NK-92 (cell line): ENCODE results near the gene PPP1R13B.

Experiments used
- DNase-seq: peaks from one replicate; lab custom pipeline; 2025; ENCODE audit not compliant: unreplicated experiment; lab: John Stamatoyannopoulos, UW

PPP1R13B gene

DNA sequence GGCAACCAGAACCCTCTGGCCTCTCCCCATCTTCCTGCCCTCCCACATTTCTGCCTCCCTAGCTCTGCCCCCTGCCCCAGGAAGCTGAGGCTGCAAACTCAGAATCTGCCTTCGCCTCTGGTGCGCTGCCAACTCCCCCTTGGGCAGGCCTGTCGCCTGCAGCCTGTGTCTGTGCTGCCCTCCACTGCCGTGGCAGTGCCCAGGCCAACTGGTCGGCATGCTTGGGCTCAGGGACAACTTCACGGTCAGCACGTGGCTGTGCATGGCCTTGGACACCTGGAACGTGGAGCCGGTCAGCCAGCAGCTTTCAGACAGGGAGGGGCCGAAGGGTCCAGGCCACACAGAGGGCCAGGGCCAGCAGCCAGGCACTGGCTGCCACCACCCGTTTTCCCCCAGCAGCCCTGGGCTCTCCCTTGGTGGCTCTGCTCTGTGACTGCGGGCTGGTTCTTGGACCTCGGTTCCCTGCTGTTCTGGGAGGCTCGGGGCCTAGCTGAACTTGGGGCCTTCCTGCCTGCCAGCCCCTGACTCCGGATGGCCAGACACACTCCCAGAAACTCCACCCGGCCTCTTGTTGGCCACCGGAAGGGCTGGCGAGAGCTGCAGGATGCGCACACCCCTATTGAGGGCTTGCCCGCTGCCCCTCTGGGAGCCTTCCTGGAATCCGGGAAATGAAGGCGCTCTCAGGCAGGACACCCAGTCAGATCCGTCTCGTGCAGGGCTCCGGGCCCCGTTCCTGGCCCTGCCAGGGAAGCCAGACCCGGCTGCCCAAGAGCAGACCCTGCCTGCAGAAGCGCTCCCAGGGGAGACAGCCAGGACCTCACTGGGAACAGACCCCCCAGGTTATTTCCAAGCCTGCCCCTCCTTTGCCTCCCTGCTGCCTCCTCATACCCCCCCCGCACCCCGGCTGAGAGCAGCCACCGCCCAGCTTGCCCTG, 34.2 kb upstream of the PPP1R13B start:
- DNase-seq: no peak

GRCh38 chr14:103880348-103881267, 33.2 kb upstream of the PPP1R13B start:
- DNase-seq: no peak

DNA sequence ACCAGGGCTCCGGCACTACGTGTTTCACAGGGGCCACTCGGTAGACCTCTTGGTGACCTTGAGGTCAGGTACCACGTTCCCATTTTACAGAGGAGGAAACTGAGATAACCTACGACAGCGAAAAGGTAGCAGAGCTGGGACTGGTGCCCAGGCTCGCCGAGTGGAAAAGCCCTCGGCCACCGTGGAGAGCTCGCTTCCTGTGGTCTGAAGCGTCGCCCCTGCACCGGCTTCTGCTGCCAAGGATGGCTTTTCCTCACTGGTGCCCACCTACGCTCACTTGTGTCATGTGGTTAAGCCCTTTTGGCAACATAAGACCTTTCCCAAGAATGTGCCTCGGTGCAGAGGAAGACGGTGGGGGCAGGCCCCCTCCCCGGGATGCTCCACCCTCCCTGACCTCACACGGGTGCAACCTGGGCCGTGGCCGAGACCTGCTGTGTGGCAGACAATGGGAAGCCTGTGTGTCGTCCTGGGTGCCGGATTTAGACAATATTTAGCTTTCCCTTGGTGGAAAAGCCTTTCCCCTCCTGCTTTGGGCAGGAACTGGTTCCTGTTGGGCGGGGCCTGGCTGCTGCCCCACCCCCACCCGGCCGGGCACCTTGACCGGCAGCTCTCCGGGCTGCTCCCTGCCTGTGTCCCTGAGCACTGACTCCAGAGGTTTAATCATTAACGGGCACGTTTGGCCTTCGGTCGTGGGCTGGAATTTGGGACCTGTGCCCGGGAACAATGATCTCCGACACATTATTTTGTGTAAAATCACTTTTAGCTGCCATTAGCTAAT, 32.4 kb upstream of the PPP1R13B start:
- no peak for DNase-seq

GRCh38 chr14:103879118-103879569, 31.8 kb upstream of the PPP1R13B start:
- no peak for DNase-seq

GRCh38 chr14:103878180-103878579, 30.8 kb upstream of the PPP1R13B start:
- DNase-seq: no peak

- DNase-seq: no peak
Observed at GRCh38 chr14:103875010-103875409, 27.6 kb upstream of the PPP1R13B start.

- no peak for DNase-seq
Observed at GRCh38 chr14:103872481-103873113, 25.2 kb upstream of the PPP1R13B start.

GRCh38 chr14:103871596-103872480, 24.5 kb upstream of the PPP1R13B start:
- DNase-seq: no peak

DNA sequence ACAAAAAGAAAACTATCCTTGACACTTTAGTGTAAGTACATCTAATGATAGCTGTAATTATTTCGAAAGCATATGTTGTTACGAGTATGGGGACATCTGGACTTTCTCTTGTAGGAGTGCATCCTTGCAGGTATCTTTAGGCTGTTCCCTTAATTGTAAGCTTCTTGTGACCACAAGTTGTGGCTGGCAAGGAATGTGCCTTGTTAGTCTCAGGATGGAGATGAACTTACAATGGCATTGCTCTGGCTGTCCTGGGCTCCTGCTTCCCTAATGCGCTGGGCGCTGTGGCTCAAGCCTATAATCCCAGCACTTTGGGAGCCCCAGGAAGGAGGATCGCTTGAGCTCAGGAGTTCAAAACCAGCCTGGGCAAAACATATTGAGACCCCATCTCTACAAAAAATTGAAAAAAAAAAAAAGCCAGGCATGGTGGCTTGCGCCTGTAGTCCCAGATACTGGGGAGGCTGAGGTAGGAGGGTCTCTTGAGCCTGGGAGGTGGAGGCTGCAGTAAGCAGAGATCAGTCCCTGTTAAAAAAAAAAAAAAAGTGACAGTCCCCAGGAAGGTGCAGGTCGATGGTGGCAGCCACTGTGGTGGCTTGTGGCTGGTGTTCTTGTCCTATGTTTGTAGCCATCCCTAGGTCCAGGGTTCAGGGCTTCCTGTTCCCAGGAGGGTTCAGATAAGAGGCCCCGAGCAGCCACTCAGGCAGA, 23.7 kb upstream of the PPP1R13B start:
- DNase-seq: no peak

GRCh38 chr14:103870144-103870876, 22.9 kb upstream of the PPP1R13B start:
- no peak for DNase-seq

DNA sequence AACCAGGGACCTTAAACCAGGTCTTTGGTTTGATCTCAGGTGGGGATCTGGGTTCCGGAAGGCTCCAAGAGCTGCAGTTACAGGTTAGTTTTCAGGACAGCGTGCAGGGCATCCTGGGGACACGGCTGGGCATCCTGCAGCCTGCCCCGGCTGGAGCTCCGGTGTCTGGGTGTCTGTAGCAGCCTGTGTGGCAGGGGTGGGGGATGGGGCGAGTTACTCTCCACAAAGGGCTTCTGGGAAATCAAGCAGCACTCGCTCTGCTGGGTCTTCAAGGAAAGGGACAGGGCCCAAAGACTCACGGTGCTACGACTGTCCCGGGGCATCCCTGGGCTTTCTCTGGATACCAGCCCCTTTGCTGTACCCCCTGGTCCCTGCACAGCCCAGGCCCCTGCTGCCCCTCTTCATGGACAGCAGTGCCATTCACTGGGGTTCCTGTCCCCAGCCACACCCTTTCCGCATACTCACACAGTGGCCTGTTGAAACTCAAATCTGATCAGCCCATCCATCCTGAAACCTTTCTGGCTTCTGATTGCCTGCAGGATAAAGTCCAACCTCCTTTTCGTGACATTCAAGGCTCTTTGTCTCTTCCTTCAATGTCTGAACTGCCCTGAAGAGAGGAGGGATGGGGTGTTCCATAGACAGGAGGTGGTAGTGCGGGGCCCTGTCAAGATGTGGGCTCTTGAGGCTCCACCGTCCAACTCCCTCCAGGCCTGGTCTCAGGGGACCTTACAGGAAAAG, 22.2 kb upstream of the PPP1R13B start:
- DNase-seq: no peak

- no peak for DNase-seq
Observed at GRCh38 chr14:103868242-103868897, 21.0 kb upstream of the PPP1R13B start.

DNA sequence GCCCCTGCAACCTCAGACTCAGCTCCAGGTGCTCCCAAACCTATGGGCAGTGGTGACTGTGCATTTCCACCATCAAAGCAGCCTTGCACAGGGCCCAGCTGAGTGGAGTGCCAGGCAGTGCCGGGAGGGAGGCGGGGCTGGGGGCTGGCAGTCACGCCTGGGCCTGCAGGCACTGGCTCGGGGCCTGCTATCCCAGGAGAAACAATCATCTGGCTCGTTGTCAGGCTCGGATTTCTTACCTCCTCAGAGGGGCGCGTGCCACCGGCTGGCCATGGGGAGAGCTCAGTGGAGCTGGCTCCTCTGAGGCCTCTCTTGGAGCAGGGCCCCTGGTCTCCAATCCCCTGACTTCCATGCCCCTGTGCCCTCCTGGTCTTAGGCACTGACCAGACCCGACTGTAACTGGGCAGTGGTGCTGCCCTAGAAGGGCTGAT, 20.2 kb upstream of the PPP1R13B start:
- no peak for DNase-seq

DNA sequence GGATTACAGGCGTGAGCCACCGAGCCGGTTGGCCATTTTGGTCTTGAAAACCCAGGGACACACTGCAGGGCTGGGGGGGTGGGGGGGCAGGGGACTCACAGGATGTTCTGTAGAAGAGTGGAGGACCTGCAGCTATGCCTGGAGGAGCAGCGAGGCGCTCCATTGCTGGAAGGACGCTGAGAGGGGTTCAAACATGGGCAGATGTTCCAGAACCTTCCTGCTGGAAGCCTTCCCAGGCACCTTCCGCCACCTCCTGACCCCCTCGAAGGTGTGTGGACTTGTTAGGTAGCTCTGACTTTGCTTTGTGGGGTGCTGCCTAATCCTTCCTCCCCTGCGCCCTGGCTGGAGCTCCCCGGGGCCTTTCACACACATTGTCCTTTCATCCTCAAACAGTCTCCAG, 19.6 kb upstream of the PPP1R13B start:
- DNase-seq: no peak

GRCh38 chr14:103863245-103863644, 15.9 kb upstream of the PPP1R13B start:
- DNase-seq: no peak

GRCh38 chr14:103862393-103862782, 15.0 kb upstream of the PPP1R13B start:
- no peak for DNase-seq
